A673 (cell line): ENCODE data around the gene PUS10.

Experiments
- EZH2 ChIP-seq: fragments of 200-600 bp; sonication (generic); IDR thresholded peaks from 2 replicates; pipeline ENCODE4 v1.6.1; 2017; ENCODE audit warnings: borderline replicate concordance, low read depth, mild to moderate bottlenecking, mixed read lengths, antibody characterized with exemption, low read length; ENCODE audit not compliant: poor library complexity, severe bottlenecking
- TF ChIP-seq, protein P1 (sequence below): fragments of 300-800, 200-600 bp; sonication (generic); conservative IDR thresholded peaks from 2 replicates; pipeline ENCODE4 v1.5.1; 2017; ENCODE audit warnings: low read depth, mild to moderate bottlenecking, antibody characterized with exemption, low read length, moderate library complexity, mixed read lengths

DNA sequence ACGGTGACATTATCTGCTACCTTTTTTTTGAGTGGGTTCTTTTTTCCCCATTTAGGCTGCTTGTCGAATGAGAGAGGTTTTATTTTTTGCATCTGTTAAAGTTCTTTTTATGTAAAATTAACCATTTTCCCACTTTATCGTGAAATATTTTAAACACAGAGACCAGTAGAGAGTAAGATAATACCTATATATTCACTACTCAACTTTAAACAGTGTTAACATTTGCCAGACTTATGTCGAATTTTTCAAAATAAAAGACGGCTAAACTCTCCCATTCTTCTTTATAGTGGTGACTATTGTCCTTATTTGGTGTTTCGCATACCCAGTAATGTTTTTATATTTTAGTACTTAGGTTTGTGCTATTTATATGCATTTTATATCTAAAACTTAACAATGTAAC, 743 bp upstream of the PUS10 start:
- TF ChIP-seq, protein P1, sequence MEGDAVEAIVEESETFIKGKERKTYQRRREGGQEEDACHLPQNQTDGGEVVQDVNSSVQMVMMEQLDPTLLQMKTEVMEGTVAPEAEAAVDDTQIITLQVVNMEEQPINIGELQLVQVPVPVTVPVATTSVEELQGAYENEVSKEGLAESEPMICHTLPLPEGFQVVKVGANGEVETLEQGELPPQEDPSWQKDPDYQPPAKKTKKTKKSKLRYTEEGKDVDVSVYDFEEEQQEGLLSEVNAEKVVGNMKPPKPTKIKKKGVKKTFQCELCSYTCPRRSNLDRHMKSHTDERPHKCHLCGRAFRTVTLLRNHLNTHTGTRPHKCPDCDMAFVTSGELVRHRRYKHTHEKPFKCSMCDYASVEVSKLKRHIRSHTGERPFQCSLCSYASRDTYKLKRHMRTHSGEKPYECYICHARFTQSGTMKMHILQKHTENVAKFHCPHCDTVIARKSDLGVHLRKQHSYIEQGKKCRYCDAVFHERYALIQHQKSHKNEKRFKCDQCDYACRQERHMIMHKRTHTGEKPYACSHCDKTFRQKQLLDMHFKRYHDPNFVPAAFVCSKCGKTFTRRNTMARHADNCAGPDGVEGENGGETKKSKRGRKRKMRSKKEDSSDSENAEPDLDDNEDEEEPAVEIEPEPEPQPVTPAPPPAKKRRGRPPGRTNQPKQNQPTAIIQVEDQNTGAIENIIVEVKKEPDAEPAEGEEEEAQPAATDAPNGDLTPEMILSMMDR: no peak
- TF ChIP-seq EZH2: no peak
